HepG2 (cell line): ENCODE data around the gene PPP1R13L. TPM values are rescaled to one million over a fixed set of nuclear protein-coding genes. Genes with fewer than 3 reads are reported as not detected.
A peak's percentile ranks its signal among the peaks of the same experiment; 100 is the strongest.

Source experiments
- ARNTL ChIP-seq: sonication (generic); formaldehyde crosslinking; IDR thresholded peaks from 2 replicates; pipeline ENCODE4 v1.4.0; 2020; ENCODE audit warnings: mild to moderate bottlenecking, missing genetic modification reagents
- RAD51 ChIP-seq: fragments of 450-650 bp; IDR thresholded peaks from 2 replicates; pipeline ENCODE4 v1.6.1; 2016; ENCODE audit warnings: borderline replicate concordance
- SAP130 ChIP-seq: IDR thresholded peaks from 2 replicates; pipeline ENCODE4 v1.6.1; 2016; ENCODE audit warnings: low read depth
- SETDB1 ChIP-seq: sonication (generic); formaldehyde crosslinking; IDR thresholded peaks from 2 replicates; pipeline ENCODE4 v1.5.1; 2020; ENCODE audit warnings: missing genetic modification reagents, mild to moderate bottlenecking, borderline replicate concordance
- SNAPC2 ChIP-seq: sonication (generic); formaldehyde crosslinking; IDR thresholded peaks from 2 replicates; pipeline ENCODE4 v1.8.1; 2022; ENCODE audit warnings: mild to moderate bottlenecking, missing genetic modification reagents
- ZNF496 ChIP-seq: sonication (generic); formaldehyde crosslinking; IDR thresholded peaks from 2 replicates; pipeline ENCODE4 v1.8.1; 2023; ENCODE audit warnings: mild to moderate bottlenecking, moderate library complexity, missing genetic modification reagents; ENCODE audit not compliant: insufficient replicate concordance
- ZNF589 ChIP-seq: sonication (generic); formaldehyde crosslinking; conservative IDR thresholded peaks from 2 replicates; pipeline ENCODE4 v1.8.0; 2022; ENCODE audit warnings: mild to moderate bottlenecking, moderate library complexity, missing genetic modification reagents
- ZNF781 ChIP-seq: sonication (generic); formaldehyde crosslinking; IDR thresholded peaks from 2 replicates; pipeline ENCODE4 v1.5.1; 2020; ENCODE audit warnings: borderline replicate concordance, mild to moderate bottlenecking, missing genetic modification reagents; ENCODE audit errors: not compliant biosample characterization
- ZNF790 ChIP-seq: sonication (generic); formaldehyde crosslinking; IDR thresholded peaks from 2 replicates; pipeline ENCODE4 v1.8.0; 2022; ENCODE audit warnings: missing genetic modification reagents, mild to moderate bottlenecking, borderline replicate concordance
- polyA plus RNA-seq, 8 experiments: library from polyadenylated mRNA; depleted of rRNA in 3 of 8; stranded (reverse) in 7 of 8; unstranded in 1 of 8; fragments of >200 nt; fragmentation: Illumina TruSeq in 4 of 8; extraction: Trizol in 4 of 8; gene quantifications; 2 replicates each; pipeline versions ENCODE4 v1.2.1 to v1.2.3, GENCODE V29; 2011 to 2016; ENCODE audit warnings: low read depth in 4 of 8, missing spikeins in 1 of 8, mixed read lengths in 1 of 8; ENCODE audit not compliant: insufficient read depth in 1 of 8
- total RNA-seq, 5 experiments: library from RNA; depleted of rRNA; stranded (reverse); fragments of >200 nt; fragmentation: Illumina TruSeq; extraction: Trizol; gene quantifications; 2 replicates each; pipeline ENCODE4 v1.2.3, GENCODE V29; 2016; ENCODE audit warnings: low read depth in 1 of 5
- TF ChIP-seq, protein P1 (sequence below): sonication (generic); formaldehyde crosslinking; IDR thresholded peaks from 2 replicates; pipeline ENCODE4 v1.5.0; 2020; ENCODE audit warnings: missing genetic modification reagents
- TF ChIP-seq, protein P2 (sequence below): sonication (generic); formaldehyde crosslinking; IDR thresholded peaks from 2 replicates; pipeline ENCODE4 v1.4.0; 2020; ENCODE audit warnings: missing genetic modification reagents, borderline replicate concordance
- TF ChIP-seq, protein P3 (sequence below): sonication (generic); formaldehyde crosslinking; conservative IDR thresholded peaks from 2 replicates; pipeline ENCODE4 v1.8.0; 2022; ENCODE audit warnings: low read depth, missing genetic modification reagents
- TF ChIP-seq, protein P4 (sequence below): sonication (generic); formaldehyde crosslinking; IDR thresholded peaks from 2 replicates; pipeline ENCODE4 v1.9.0; 2021; ENCODE audit warnings: missing genetic modification reagents, mild to moderate bottlenecking, borderline replicate concordance
- TF ChIP-seq, protein P5 (sequence below): sonication (generic); formaldehyde crosslinking; IDR thresholded peaks from 2 replicates; pipeline ENCODE4 v1.5.1; 2020; ENCODE audit warnings: missing genetic modification reagents, mild to moderate bottlenecking, borderline replicate concordance
- TF ChIP-seq, protein P6 (sequence below): IDR thresholded peaks from 2 replicates; pipeline ENCODE4 v1.6.1; 2012; ENCODE audit warnings: low read depth, low read length, improper control_type of control experiment
- TF ChIP-seq, protein P7 (sequence below): sonication (generic); formaldehyde crosslinking; IDR thresholded peaks from 2 replicates; pipeline ENCODE4 v1.5.0; 2020; ENCODE audit warnings: mild to moderate bottlenecking, missing genetic modification reagents

The PPP1R13L gene
- total and polyA plus RNA-seq, 2 of the 13 experiments (the other 11 are each of a cell fraction or from before 2014, with no cell fraction given), result 1.3 to 6.6 TPM

DNA sequence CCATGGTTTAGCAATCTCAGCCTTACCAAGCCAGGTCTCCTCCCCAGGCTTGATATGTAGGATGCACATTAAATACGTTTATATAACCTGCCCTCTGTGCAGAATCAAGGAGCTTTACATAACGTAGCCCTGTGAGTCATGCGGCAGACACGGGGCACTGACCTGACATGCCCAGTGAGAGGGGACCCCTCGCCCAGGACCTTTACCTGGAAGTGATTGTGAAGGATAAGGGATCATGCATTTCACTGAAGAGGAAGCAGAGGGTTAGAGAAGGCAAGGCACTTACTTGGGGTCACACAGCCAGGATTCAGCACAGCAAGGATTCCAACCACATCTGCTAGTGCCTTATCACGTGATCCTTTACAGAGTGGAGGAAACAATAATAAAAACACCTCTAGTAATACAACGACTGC, 44.0 kb upstream of the PPP1R13L start (continued):
- TF ChIP-seq, protein P1, sequence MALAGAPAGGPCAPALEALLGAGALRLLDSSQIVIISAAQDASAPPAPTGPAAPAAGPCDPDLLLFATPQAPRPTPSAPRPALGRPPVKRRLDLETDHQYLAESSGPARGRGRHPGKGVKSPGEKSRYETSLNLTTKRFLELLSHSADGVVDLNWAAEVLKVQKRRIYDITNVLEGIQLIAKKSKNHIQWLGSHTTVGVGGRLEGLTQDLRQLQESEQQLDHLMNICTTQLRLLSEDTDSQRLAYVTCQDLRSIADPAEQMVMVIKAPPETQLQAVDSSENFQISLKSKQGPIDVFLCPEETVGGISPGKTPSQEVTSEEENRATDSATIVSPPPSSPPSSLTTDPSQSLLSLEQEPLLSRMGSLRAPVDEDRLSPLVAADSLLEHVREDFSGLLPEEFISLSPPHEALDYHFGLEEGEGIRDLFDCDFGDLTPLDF, result no peak
- no peak for TF ChIP-seq ZNF790 (CRISPR knock-in tag)
- TF ChIP-seq, protein P2, sequence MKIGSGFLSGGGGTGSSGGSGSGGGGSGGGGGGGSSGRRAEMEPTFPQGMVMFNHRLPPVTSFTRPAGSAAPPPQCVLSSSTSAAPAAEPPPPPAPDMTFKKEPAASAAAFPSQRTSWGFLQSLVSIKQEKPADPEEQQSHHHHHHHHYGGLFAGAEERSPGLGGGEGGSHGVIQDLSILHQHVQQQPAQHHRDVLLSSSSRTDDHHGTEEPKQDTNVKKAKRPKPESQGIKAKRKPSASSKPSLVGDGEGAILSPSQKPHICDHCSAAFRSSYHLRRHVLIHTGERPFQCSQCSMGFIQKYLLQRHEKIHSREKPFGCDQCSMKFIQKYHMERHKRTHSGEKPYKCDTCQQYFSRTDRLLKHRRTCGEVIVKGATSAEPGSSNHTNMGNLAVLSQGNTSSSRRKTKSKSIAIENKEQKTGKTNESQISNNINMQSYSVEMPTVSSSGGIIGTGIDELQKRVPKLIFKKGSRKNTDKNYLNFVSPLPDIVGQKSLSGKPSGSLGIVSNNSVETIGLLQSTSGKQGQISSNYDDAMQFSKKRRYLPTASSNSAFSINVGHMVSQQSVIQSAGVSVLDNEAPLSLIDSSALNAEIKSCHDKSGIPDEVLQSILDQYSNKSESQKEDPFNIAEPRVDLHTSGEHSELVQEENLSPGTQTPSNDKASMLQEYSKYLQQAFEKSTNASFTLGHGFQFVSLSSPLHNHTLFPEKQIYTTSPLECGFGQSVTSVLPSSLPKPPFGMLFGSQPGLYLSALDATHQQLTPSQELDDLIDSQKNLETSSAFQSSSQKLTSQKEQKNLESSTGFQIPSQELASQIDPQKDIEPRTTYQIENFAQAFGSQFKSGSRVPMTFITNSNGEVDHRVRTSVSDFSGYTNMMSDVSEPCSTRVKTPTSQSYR (CRISPR knock-in tag), result no peak
- TF ChIP-seq, protein P3, sequence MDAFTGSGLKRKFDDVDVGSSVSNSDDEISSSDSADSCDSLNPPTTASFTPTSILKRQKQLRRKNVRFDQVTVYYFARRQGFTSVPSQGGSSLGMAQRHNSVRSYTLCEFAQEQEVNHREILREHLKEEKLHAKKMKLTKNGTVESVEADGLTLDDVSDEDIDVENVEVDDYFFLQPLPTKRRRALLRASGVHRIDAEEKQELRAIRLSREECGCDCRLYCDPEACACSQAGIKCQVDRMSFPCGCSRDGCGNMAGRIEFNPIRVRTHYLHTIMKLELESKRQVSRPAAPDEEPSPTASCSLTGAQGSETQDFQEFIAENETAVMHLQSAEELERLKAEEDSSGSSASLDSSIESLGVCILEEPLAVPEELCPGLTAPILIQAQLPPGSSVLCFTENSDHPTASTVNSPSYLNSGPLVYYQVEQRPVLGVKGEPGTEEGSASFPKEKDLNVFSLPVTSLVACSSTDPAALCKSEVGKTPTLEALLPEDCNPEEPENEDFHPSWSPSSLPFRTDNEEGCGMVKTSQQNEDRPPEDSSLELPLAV (CRISPR knock-in tag), result no peak
- no peak for TF ChIP-seq ZNF496
- TF ChIP-seq RAD51, result peak; percentile 87; the same call in 1 of the 2 replicates
- TF ChIP-seq, protein P4, sequence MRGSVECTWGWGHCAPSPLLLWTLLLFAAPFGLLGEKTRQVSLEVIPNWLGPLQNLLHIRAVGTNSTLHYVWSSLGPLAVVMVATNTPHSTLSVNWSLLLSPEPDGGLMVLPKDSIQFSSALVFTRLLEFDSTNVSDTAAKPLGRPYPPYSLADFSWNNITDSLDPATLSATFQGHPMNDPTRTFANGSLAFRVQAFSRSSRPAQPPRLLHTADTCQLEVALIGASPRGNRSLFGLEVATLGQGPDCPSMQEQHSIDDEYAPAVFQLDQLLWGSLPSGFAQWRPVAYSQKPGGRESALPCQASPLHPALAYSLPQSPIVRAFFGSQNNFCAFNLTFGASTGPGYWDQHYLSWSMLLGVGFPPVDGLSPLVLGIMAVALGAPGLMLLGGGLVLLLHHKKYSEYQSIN (CRISPR knock-in tag), result no peak
- TF ChIP-seq SETDB1, result no peak
- no peak for TF ChIP-seq SNAPC2 (CRISPR knock-in tag)
- TF ChIP-seq, protein P5, sequence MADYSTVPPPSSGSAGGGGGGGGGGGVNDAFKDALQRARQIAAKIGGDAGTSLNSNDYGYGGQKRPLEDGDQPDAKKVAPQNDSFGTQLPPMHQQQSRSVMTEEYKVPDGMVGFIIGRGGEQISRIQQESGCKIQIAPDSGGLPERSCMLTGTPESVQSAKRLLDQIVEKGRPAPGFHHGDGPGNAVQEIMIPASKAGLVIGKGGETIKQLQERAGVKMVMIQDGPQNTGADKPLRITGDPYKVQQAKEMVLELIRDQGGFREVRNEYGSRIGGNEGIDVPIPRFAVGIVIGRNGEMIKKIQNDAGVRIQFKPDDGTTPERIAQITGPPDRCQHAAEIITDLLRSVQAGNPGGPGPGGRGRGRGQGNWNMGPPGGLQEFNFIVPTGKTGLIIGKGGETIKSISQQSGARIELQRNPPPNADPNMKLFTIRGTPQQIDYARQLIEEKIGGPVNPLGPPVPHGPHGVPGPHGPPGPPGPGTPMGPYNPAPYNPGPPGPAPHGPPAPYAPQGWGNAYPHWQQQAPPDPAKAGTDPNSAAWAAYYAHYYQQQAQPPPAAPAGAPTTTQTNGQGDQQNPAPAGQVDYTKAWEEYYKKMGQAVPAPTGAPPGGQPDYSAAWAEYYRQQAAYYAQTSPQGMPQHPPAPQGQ (CRISPR knock-in tag), result no peak
- peak; percentile 84 for TF ChIP-seq ARNTL
- no peak for TF ChIP-seq ZNF781 (CRISPR knock-in tag)
- TF ChIP-seq, protein P6, sequence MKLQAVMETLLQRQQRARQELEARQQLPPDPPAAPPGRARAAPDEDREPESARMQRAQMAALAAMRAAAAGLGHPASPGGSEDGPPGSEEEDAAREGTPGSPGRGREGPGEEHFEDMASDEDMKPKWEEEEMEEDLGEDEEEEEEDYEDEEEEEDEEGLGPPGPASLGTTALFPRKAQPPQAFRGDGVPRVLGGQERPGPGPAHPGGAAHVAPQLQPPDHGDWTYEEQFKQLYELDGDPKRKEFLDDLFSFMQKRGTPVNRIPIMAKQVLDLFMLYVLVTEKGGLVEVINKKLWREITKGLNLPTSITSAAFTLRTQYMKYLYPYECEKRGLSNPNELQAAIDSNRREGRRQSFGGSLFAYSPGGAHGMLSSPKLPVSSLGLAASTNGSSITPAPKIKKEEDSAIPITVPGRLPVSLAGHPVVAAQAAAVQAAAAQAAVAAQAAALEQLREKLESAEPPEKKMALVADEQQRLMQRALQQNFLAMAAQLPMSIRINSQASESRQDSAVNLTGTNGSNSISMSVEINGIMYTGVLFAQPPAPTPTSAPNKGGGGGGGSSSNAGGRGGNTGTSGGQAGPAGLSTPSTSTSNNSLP, result peak; percentile 89
- TF ChIP-seq, protein P7, sequence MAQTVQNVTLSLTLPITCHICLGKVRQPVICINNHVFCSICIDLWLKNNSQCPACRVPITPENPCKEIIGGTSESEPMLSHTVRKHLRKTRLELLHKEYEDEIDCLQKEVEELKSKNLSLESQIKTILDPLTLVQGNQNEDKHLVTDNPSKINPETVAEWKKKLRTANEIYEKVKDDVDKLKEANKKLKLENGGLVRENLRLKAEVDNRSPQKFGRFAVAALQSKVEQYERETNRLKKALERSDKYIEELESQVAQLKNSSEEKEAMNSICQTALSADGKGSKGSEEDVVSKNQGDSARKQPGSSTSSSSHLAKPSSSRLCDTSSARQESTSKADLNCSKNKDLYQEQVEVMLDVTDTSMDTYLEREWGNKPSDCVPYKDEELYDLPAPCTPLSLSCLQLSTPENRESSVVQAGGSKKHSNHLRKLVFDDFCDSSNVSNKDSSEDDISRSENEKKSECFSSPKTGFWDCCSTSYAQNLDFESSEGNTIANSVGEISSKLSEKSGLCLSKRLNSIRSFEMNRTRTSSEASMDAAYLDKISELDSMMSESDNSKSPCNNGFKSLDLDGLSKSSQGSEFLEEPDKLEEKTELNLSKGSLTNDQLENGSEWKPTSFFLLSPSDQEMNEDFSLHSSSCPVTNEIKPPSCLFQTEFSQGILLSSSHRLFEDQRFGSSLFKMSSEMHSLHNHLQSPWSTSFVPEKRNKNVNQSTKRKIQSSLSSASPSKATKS, result no peak
- TF ChIP-seq ZNF589 (CRISPR knock-in tag), result no peak
- peak; percentile 81 for TF ChIP-seq SAP130
